Keratinocyte (primary cell): ENCODE measurements around the gene NTNG1. TPM values are rescaled to one million over a fixed set of nuclear protein-coding genes. Genes with fewer than 3 reads are reported as not detected.

Experiments
- DNase-seq: peaks from one replicate; pipeline ENCODE4 v3.0.0-alpha.2; 2011; ENCODE audit warnings: low read depth, missing footprints, low spot score
- FAIRE-seq: peaks from 2 replicates; lab custom pipeline; 2011; peaks lifted over from hg19 to GRCh38; lab: Jason Lieb, UNC
- H2AFZ ChIP-seq: 2 replicates; pipeline ENCODE4 v1.6.0; 2012; ENCODE audit warnings: low read length, control low read depth, inconsistent platforms; ENCODE audit not compliant: control insufficient read depth
- H3K27ac ChIP-seq: 2 replicates; pipeline ENCODE4 v1.5.1; 2011; ENCODE audit warnings: low read length; ENCODE audit not compliant: control insufficient read depth, insufficient read depth
- H3K27me3 ChIP-seq: 3 replicates; pipeline ENCODE4 v1.6.0; 2011; ENCODE audit warnings: low read length; ENCODE audit not compliant: control insufficient read depth, insufficient read depth; ENCODE audit errors: extremely low read depth
- H3K36me3 ChIP-seq, 2 experiments: 2 replicates in 1 of 2; 3 replicates in 1 of 2; pipeline ENCODE4 v1.5.1; 2011; ENCODE audit warnings: low read length in 2 of 2, mild to moderate bottlenecking in 1 of 2; ENCODE audit not compliant: control insufficient read depth in 2 of 2, insufficient read depth in 2 of 2; ENCODE audit errors: extremely low read depth in 1 of 2
- H3K4me1 ChIP-seq: 3 replicates; pipeline ENCODE4 v1.5.1; 2011; ENCODE audit warnings: low read length; ENCODE audit not compliant: control insufficient read depth, insufficient read depth; ENCODE audit errors: extremely low read depth
- H3K4me2 ChIP-seq: 3 replicates; pipeline ENCODE4 v1.6.0; 2011; ENCODE audit warnings: low read depth, low read length; ENCODE audit not compliant: control insufficient read depth, insufficient read depth; ENCODE audit errors: extremely low read depth
- H3K4me3 ChIP-seq, 3 experiments: fragments of 200-600 bp in 1 of 3; sonication (generic) in 1 of 3; 2 replicates in 2 of 3; 3 replicates in 1 of 3; pipeline ENCODE4 v1.5.1; 2011 to 2016; ENCODE audit warnings: low read length in 3 of 3, mild to moderate bottlenecking in 3 of 3, control low read depth in 2 of 3, inconsistent platforms in 1 of 3, low read depth in 1 of 3, mixed read lengths in 1 of 3, mixed run types in 1 of 3, moderate library complexity in 1 of 3; ENCODE audit not compliant: control insufficient read depth in 2 of 3, insufficient read depth in 2 of 3; ENCODE audit errors: extremely low read depth in 1 of 3
- H3K79me2 ChIP-seq: 2 replicates; pipeline ENCODE4 v1.6.0; 2012; ENCODE audit warnings: low read length; ENCODE audit not compliant: control insufficient read depth, insufficient read depth
- H3K9ac ChIP-seq: 3 replicates; pipeline ENCODE4 v1.6.0; 2011; ENCODE audit warnings: low read length; ENCODE audit not compliant: control insufficient read depth, insufficient read depth; ENCODE audit errors: extremely low read depth
- H3K9me1 ChIP-seq: 3 replicates; pipeline ENCODE4 v1.6.0; 2011; ENCODE audit warnings: low read length; ENCODE audit not compliant: control insufficient read depth, insufficient read depth; ENCODE audit errors: extremely low read depth
- H3K9me3 ChIP-seq: 2 replicates; pipeline ENCODE4 v1.5.1; 2012; ENCODE audit warnings: low read depth, low read length; ENCODE audit not compliant: control insufficient read depth
- H4K20me1 ChIP-seq: 3 replicates; pipeline ENCODE4 v1.6.0; 2011; ENCODE audit warnings: low read length; ENCODE audit not compliant: control insufficient read depth, insufficient read depth; ENCODE audit errors: extremely low read depth
- EZH2 ChIP-seq: IDR thresholded peaks from one replicate; pipeline ENCODE4 v1.6.1; 2012; ENCODE audit warnings: inconsistent platforms, mild to moderate bottlenecking, low read length, moderate library complexity
- dilution Hi-C: fragments of 300-500 bp; cut with MboI; formaldehyde crosslinking; loops from one replicate; pipeline ENCODE4 v1.7.0; 2020; ENCODE audit warnings: low sequenced_read_pairs; ENCODE audit not compliant: extremely low pct_ligation_motif_present
- polyA plus RNA-seq, 5 experiments: library from polyadenylated mRNA; depleted of rRNA in 3 of 5; stranded (reverse) in 3 of 5; stranded (forward) in 1 of 5; unstranded in 1 of 5; fragments of >200 nt; gene quantifications; 1 replicate in 1 of 5; 2 replicates in 3 of 5; 3 replicates in 1 of 5; pipeline versions ENCODE4 v1.2.1 to v1.2.3, GENCODE V29; 2011 to 2012; ENCODE audit warnings: missing spikeins in 2 of 5, low read depth in 1 of 5, low replicate concordance in 1 of 5
- TF ChIP-seq, protein P1 (sequence below), 3 experiments: IDR thresholded peaks in 1 of 3; conservative IDR thresholded peaks in 1 of 3; optimal IDR thresholded peaks in 1 of 3; 2 replicates in 2 of 3; 3 replicates in 1 of 3; pipeline versions ENCODE3 to v1.5.1; 2011; ENCODE audit warnings: low read length in 3 of 3, mild to moderate bottlenecking in 3 of 3, moderate library complexity in 2 of 3, control low read depth in 1 of 3, inconsistent platforms in 1 of 3; ENCODE audit not compliant: insufficient read depth in 2 of 3; ENCODE audit errors: extremely low read depth in 1 of 3

Gene NTNG1
- polyA plus RNA-seq, 1 donor (not counting 4 experiments of a cell fraction or from before 2014, with no cell fraction given), result 8.1 TPM

DNA sequence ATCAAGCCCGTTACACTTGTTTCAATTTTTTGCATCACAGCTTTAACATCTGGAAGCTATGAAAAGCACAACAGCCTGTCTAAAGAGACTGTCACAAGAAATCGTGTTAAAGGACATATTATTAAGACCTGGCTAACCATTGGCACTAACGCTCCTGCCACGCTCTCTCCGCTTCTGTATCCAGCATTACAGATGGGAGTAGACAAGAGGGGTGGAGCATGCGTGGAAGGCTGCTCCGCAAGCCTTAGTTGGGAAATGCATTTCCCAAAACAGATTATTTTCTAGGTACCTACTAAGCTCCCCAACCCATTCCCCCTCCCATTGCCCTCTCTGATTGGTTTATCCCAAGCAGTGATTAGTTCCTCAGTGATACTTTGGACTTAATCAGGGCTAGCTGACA is 72.4 kb downstream of the NTNG1 start:
- Histone ChIP-seq H3K9ac (no peak overlapping the region), H3K4me2 (no peak overlapping the region), H3K9me1 (no peaks in the 10 kb centered on the region), H3K9me3 (no peaks in the 10 kb centered on the region), H3K4me1 (no peaks in the 10 kb centered on the region), H3K79me2 (no peaks in the 10 kb centered on the region), H3K36me3 (no peaks in the 10 kb centered on the region), H2AFZ (no peak overlapping the region), H3K27me3 (no peaks in the 10 kb centered on the region), H3K4me3 (no peak overlapping the region), H3K27ac (no peak overlapping the region), H4K20me1 (no peaks in the 10 kb centered on the region)
- no peak for TF ChIP-seq EZH2
- TF ChIP-seq, protein P1, sequence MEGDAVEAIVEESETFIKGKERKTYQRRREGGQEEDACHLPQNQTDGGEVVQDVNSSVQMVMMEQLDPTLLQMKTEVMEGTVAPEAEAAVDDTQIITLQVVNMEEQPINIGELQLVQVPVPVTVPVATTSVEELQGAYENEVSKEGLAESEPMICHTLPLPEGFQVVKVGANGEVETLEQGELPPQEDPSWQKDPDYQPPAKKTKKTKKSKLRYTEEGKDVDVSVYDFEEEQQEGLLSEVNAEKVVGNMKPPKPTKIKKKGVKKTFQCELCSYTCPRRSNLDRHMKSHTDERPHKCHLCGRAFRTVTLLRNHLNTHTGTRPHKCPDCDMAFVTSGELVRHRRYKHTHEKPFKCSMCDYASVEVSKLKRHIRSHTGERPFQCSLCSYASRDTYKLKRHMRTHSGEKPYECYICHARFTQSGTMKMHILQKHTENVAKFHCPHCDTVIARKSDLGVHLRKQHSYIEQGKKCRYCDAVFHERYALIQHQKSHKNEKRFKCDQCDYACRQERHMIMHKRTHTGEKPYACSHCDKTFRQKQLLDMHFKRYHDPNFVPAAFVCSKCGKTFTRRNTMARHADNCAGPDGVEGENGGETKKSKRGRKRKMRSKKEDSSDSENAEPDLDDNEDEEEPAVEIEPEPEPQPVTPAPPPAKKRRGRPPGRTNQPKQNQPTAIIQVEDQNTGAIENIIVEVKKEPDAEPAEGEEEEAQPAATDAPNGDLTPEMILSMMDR (optimal IDR thresholded peaks at IDR 0.05 in 1 of 3, IDR thresholded peaks at IDR 0.05 in 1 of 3, conservative IDR thresholded peaks at IDR 0.05 in 1 of 3; ENCODE audit: extremely low read depth in 1 of 3, insufficient read depth in 2 of 3, low read length in 3 of 3), result no peak
- FAIRE-seq (no peak), DNase-seq (no peak)
- dilution Hi-C loops, result no loop called here

DNA sequence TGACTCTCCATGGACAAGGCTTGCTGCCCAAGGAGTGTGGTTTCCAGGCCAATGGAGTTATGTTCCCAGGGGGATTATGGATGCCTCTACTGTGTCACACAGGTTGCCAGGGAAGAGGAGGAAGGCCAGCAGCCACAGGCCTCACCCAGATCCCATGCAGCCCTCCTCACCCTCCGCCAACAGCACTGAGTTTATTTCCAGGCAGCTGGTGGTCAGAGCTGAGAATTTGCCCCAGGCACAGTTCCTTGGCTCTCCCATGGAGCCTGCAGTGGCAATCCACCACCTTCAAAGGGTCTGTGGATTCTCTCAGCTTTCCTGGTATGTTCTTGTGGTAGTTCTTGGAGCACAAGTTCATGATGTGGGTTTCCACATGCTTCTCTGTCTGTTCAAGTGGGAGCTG is 79.2 kb downstream of the NTNG1 start:
- H3K27me3 ChIP-seq, result no peaks in the 10 kb centered on the region
- FAIRE-seq, result no peak
- H3K9ac ChIP-seq, result no peak overlapping the region
- DNase-seq, result no peak
- H3K9me3 ChIP-seq, result no peaks in the 10 kb centered on the region
- H3K27ac ChIP-seq, result no peak overlapping the region
- H3K4me2 ChIP-seq, result no peak overlapping the region
- H3K4me1 ChIP-seq, result no peaks in the 10 kb centered on the region
- H4K20me1 ChIP-seq, result no peaks in the 10 kb centered on the region
- no peak for TF ChIP-seq EZH2
- TF ChIP-seq, protein P1 (optimal IDR thresholded peaks at IDR 0.05 in 1 of 3, IDR thresholded peaks at IDR 0.05 in 1 of 3, conservative IDR thresholded peaks at IDR 0.05 in 1 of 3; ENCODE audit: extremely low read depth in 1 of 3, insufficient read depth in 2 of 3, low read length in 3 of 3), result no peak
- H3K9me1 ChIP-seq, result no peaks in the 10 kb centered on the region
- H3K79me2 ChIP-seq, result no peaks in the 10 kb centered on the region
- no peak overlapping the region for H2AFZ ChIP-seq
- no peaks in the 10 kb centered on the region for H3K36me3 ChIP-seq
- dilution Hi-C loops, result no loop called here
- H3K4me3 ChIP-seq, result no peak overlapping the region
